Sciatic nerve (tissue), 2 donors: ENCODE measurements around the gene MYOZ1. TPM values are rescaled to one million over a fixed set of nuclear protein-coding genes. Genes with fewer than 3 reads are reported as not detected.

Experiments
- ATAC-seq: fragments of 200-7000 bp; cut with Tn5 transposase; one replicate; pipeline ENCODE4 v1.9.1; 2020; ENCODE audit warnings: mild to moderate bottlenecking, moderate library complexity
- DNase-seq: peaks from one replicate; pipeline ENCODE4 v3.0.0-alpha.2; 2020; ENCODE audit warnings: low spot score
- intact Hi-C: fragments of 100-400 bp; cut with DNase I; formaldehyde crosslinking; loops from one replicate; pipeline ENCODE4 v1.14.2; 2022
- total RNA-seq: library from RNA; stranded (reverse); fragmentation: NEBNext Ultra II Directional; extraction: Animal tissue kit (Norgen Biotek cat#: 25700); gene quantifications from one replicate; pipeline ENCODE4 v1.2.1, GENCODE V29; 2021
- donor health status: DM: no; HTN: no; CAD: no.
- donor health status: DM: no; HTN: no; CAD: no.

The MYOZ1 gene
- total RNA-seq, 1 donor from 2014 or later: 1.1 TPM

DNA sequence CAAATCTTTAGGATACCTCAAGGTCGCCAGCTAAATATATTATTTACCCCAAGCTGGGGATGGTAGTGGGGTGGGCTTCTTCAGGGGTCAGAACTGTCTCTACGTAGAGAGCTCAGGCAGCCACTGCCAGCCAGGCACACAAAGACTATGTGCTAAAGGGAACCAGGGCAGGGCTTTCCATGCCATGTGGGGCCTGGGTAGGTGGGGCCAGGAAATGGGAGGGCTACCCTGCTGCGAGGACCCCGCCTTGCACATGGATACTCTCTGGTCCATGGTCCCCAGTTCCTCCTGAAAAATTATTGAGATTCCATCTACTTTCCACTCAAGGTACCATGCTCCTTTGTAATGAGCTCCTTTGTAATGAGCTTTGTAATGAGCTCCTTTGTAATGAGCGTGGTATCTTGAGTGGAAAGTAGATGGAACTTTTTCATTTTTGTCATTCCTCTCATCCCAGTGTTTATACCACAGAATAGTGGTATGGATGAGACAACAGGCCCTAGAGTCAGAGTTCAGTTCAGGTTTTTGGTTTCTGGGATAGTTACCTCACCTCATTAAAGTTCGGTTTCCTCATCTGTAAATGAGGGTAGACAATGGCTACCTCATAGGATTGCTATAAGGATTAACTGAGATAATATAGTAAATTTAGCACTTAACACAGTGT is 8.7 kb upstream of the MYOZ1 start:
- intact Hi-C loops: no loop called here
- DNase-seq: no peak
- no peak for ATAC-seq

DNA sequence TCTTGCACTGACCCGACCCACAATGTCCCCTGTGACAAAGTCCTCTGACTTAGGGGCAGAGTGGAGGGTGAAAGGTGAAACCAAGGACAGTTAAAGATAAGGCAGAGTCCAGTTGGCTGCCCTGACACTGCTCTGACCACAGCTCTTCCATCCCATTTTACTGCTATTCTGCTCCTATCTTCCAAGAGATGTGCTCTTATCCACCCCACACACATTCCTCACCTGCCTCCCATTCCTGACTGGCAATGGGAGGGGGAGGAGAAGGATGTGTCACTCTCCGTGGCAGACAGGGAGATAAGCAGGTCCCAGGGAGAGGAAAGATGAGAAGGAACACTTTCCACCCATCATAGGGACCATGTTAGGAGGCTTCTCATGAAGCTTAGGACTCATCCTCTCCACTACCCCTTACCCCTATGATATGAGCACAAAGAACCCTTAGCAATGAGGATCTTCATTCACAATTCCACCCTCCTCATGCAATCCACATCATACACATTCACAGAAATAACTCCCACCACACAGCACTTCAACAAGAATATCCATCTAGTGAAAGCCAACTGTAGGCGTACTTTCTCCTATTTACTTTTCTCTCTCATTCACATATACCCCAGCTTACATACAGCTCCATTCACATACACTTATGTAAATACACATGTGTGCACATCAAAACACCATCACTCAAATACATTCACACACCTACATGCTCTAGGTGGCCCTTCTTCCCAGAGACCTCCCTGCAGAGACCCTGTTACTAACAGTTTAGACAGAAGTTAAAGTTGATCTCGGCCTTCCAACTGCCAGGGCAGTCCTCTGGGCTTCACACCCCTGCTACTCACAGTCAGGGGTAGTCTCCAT is 7.9 kb upstream of the MYOZ1 start:
- DNase-seq (no peak), ATAC-seq (no peak)
- intact Hi-C loops: no loop called here

DNA sequence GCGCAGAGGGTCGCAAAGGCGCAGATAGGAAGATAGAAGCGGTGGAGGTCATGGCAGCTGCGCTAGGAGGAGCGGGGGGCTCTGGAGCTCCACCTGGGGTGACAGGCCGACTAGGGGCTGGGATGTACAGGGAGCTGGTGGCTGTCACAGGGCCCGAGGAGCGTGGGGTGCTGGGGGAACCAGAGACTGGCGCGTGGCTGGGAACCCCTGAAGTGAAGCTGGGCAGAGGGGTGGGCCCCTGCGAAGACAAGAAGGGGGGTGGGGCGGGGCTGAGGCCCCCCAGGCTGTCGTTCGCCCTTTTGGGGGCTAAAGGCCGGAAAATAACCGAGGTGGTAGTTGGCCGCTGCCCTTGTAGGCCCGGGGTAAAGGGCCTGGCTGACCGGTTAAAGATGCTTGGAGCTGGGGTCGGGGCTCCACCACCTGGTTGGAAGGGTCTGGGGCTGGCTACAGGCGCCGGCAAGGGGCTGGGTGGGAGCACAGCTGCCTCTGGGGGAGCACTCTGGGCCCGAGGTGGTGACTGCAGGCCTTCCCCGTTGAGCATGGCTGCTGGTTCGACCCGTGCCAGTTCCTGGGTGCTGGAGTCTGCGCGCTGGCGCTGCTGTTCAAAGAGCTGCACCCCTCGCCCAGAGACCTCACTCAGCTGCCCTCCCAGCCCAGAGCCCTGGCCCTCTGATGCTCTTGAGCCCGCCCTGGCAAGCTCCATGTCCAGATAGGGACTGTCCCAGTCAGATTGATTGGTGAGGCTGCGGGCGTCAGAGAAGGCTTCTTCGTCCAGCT is 6.8 kb upstream of the MYOZ1 start:
- intact Hi-C loops: no loop called here
- peak; percentile 16 for ATAC-seq
- no peak for DNase-seq

DNA sequence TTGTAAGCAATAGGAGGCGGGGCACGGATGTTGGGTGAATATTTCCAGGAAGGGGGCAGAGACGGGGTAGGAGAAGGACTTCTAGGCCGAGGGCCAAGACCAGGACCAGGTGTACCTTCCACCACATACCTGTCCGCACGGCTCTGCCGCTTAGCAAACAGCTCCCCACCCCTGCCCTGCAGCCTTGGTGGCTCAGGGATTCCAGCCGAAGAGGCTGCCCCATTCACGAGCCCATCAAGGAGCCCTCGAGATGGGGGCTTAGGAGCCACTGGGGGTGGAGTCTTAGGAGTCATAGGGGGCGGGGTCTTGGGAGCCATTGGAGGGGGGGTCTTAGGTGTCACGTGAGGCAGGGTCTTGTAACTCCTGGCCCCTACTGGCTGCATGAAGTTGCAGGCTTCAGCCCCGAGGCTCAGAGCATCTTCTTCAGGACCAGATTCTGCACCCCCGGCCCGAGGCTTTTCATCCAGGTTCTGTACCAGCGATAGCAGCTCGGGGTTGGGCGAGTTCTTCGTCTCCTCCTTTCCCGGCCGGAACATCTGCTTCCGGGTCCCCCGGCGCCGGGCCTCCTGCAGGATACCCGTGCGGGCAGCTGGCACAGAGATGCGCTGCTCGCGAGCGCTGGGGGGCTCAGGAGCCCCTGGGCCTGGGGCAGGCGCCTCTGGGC is 6.1 kb upstream of the MYOZ1 start:
- intact Hi-C loops: no loop called here

DNA sequence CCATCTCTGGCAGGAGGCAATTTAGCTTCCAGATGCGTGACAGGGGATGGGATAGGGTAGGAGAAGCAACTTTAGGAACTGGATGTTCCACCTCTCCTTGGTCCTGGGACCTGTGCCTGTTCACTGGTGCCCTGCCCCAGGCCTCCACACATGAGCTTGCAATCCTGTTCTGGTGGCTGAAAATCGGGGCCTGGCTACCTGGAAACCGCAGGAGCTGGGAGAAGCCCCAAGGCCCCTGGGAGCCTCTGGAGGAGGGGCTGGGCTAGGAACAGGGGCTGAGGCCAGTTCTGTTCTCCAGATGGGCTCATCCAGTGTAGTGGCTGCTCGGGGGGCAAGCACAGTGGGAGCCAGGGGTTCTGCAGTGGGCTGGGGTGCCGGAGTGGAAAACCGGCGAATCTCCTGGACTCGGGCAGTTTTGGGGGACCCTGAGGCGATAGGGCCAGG is 5.3 kb upstream of the MYOZ1 start:
- intact Hi-C loops: no loop called here
- DNase-seq (no peak), ATAC-seq (no peak)

More for the DNA sequence above, 6.1 kb upstream of the MYOZ1 start:
- peak; percentile 75 for DNase-seq
- peak; percentile 70 for ATAC-seq

DNA sequence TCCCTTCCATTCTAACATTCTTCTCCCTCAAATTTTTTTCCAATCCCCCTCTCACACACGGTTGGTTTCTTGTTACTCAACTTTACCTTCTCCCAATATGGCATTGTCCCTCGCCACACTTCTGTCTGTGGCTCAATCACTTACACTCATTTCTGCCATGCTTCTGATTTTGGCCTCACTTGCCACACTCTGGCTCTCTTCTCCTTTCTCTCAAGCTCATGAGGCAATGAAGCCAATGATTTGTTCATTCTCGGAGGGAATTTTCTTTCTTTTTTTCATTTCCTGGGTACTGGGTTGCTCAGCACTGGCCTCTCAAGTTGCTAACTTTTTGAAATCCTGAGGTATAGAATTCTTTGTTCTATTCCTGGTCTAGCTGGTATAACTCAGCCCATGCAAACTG is 4.0 kb upstream of the MYOZ1 start:
- intact Hi-C loops: no loop called here
- DNase-seq (no peak), ATAC-seq (no peak)

DNA sequence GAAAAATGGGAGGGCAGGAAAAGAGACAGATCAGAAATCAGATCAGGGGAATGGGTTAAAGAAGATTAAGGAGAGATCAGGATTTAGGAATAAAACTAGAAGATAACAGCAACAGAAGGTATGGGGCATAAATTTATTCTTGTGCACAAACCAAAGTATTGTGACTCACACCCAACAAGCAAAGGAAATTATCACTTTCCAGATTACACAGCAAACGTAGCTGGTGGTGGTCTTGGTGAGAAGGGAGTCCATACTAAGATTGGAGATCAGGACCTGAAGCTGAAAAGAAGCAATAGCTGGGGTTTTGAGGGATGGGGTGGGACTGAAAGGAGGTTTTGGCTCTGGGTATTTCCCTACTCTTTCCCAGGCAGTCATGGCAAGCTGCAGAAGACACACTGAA is 3.5 kb upstream of the MYOZ1 start:
- DNase-seq (no peak), ATAC-seq (no peak)
- intact Hi-C loops: loop anchor here (5.0 kb wide), 1 partner anchor 112 kb away; no protein-coding TSS in a partner anchor

DNA sequence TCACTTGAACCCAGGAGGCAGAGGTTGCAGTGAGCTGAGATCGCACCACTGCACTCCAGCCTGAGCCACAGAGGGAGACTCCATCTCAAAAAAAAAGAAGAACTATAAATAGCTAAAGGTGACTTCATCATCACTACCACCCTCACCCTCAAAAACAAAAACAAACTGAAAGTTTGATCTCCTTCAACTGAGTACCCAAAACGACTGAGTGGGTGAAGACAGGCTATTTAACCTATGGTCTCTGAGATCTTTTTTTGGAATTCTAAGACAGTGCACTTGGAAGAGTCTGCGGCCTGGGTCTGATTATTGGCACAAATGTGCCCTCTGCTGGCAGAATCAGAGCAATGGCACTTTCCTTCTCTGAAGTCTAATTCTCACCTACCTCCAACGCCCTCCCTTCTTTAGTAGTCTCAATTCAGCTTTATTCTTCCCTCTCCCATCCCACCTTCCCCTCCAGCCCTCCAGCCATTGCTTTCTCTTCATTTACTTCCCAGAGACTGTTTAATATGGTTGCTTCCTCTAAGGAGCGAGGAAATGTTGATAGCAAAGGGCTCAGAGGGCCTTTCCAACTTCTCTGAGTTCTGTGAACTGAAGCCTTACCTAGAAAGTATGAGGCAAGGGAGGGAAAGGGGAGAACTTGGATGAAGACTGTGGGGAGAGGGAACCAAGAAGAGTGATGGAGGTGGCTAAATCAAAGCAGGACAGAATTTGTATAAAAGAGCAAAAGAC is 2.9 kb upstream of the MYOZ1 start:
- intact Hi-C loops: loop anchor here (5.0 kb wide), 1 partner anchor 112 kb away; no protein-coding TSS in a partner anchor
- DNase-seq (peak; percentile 69), ATAC-seq (peak; percentile 70)

DNA sequence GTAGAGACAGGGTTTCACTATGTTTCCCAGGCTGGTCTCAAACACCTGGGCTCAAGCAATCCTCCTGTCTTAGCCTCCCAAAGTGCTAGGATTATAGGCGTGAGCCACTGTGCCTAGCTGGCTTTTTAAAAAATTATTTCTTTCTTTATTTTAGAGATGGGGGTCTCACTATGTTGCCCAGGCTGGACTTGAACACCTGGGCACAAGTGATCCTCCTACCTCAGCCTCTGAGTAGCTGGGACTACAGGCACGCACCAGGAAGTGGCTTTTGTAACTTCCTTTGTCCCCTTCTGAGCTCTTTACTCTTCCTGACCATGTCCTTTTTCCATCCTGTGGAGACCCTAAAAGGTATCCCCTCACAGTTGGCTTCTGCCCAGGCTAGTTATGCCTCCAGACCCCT is 2.1 kb upstream of the MYOZ1 start:
- intact Hi-C loops: loop anchor here (5.0 kb wide), 1 partner anchor 111 kb away; no protein-coding TSS in a partner anchor
- DNase-seq: no peak

DNA sequence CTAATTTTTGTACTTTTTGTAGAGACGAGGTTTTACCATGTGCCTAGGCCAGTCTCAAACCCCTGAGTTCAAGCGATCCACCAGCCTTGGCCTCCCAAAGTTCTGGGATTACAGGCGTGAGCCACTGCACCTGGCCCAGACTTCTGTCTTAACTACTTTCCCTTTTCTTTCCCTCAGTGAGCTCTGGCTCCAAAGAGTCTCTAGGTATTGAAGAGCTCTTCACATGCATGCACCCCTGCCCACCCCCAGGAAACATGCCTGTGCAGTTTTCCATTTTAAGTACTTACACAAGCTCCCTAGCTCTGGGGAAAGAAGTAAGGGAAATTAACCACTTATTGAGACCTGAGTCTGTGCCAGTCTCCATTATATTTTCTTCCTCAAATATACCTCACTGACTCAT is 2.0 kb downstream of the MYOZ1 start:
- ATAC-seq: no peak
- intact Hi-C loops: no loop called here
- DNase-seq: no peak

More for the DNA sequence above, 2.1 kb upstream of the MYOZ1 start:
- no peak for ATAC-seq

DNA sequence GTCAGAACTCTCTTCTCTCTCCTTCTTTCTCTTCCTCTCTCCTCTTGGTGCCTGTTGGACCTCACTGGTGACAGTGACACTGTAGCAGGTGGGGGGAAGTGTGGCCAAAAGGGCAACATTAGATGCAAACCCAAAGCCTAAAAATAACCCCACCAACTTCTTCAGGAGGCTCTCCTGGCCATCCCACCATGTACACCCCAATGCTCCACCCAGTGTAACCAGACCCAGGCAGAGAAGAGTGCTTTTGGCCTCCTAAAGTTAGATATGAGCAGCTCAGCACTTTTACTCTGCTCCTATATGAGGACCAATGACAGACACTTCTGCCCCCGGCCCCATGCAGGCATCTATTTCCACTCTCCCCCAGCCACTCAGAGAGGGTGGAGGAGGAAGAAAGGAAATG is 5.5 kb downstream of the MYOZ1 start:
- ATAC-seq: no peak
- intact Hi-C loops: no loop called here
- DNase-seq: no peak

DNA sequence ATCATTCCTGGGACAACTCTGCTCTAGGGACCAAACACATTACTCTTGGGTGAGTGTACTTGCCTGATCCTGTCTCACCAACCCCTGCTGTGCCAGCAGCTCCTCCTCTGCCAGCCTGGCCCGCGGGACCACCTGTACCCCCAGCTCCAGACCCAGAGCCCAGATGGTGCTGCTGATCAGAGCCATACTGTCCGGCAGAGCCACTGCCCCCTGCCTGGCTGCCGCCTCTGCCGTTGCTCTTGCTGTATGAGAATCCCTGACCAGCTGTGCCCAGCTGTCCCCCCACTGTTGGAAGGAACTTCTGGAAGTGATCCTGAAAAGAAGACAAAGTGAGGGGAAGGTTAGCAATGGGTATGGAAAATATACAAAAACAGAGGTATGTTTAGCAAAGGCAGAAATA is 6.9 kb downstream of the MYOZ1 start:
- DNase-seq (no peak), ATAC-seq (no peak)
- intact Hi-C loops: no loop called here

DNA sequence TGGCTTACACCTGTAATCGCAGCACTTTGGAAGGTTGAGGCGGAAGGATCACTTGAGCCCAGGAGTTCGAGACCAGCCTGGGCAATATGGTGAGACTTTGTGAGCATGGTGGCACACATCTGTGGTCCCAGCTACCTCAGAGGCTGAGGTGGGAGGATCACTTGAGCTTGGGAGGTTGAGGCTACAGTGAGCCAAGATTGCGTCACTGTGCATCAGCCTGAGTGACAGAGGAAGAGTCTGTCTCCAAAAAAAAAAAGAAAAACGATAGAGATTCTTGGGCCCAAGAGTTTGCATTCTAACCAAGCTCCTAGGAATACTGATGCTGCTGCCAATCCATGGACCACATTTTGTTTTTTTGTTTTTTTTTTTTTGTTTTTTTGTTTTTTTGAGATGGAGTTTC is 12.1 kb downstream of the MYOZ1 start:
- DNase-seq (no peak), ATAC-seq (no peak)
- intact Hi-C loops: no loop called here

DNA sequence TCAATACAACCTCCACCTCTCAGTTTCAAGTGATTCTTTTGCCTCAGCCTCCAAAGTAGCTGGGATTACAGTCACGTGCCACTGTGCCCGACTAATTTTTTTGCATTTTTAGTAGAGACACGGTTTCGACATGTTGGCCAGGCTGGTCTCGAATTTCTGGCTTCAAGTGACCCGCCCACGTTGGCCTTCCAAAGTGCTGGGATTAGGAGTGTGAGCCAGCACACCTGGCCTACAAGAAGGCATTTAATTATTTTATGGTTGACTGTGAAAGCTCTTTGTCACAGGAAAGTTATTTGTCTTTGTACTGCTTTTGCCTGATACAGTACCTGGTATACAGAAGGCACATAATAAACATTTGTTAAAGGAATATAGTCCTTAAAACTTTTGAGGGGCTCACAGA is 12.9 kb downstream of the MYOZ1 start:
- intact Hi-C loops: no loop called here
- ATAC-seq (no peak), DNase-seq (no peak)

DNA sequence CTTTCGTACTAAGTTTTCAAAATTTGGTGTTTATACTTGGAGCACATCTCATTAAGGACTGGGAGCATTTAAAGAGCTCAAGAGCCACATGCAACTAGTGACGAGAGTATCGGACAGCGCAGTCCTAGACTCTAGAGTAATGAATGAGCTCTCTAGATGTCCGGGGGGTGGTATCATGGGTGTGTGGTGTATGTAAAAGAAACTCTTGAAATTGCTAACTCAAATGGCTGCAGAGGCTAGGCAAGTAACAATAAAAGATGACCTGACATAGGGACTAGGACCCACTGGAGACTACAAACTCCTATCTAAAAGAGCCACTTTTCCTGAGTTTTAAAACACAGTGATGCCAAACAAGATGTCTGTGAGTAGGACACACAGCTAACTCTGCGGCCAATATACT is 14.0 kb downstream of the MYOZ1 start:
- DNase-seq (no peak), ATAC-seq (no peak)
- intact Hi-C loops: no loop called here

DNA sequence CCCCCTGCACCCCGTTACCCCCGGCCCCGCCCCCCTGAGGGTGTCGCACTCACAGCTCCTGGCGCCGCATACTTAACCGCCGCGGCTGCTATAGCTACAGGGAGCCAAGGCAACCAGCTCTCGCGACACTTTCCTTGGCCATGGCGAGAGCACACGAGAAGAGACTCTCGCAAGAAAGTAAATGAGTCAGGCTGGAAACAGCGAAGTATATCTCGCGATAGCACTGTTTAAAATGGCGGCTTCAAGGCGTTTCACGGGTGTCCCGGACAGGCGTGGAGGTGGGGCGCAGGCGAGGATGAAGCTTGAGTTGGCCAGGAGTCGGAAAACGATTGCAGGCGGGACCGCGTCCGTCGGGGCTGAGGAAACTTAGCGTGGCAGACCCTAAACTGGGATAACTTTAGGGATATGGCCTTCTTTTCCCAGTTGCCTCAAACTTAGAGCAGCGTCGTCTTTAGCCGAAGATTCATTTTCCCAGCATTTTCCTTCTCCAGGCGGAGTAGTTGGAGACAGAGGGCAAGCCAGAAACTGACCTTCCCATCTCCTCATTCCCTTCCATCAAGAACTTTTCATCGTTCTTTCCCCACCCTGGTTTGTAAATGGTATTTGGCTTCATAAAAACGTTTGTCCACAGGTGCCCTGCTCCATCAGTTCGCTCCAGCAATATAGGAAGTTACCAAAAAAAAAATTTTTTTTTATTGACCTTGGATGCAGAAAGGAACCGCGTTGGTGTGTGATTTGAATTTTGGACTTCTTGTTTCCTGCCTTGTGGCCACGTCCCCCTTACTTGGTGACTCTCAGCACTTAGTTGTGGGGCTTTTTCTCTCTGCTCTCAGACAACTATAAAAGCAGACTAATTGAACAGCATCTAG is 15.2 kb downstream of the MYOZ1 start:
- peak; percentile 96 for DNase-seq
- intact Hi-C loops: no loop called here
- ATAC-seq: peak; percentile 99

DNA sequence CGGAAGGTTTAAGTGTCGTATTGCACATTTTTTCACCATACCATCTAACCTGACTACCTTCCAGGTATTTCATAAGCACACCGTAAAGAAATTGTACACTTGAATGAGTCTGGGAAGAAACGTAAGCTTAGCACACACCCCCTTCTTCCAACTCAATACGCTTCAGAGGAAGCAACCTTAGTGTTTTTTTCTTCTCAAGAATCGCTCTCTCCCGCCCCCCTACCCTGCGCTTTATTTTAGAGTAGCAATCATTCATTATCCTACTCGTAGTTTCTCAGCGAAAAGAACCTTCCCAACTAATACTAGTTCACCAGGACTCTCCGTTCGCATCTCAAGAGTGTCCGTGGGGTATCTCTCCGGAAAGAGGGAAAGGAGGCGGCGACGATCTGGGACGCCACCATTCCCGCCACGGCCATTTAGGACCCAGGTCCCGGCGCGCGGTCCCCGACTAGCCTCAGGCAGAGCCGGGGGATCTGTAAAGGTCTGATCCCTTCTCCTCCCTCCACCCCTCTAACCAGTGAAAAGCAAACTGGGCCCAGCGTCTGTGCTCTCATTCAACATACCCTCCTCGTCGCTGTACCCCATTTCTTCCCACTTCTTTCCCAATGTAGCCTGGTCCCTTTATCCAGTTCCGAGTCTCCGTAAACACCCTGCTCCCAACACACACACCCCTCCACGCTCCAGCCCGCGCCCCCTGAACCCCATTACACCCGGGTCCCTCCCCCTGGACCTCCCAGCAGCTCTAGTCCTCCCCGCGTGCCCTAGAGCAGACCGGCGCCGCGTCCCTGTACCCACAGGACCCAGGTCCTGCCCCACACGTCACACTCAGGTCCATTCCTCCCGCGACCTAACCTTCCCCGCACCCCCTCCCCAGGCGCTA is 16.0 kb downstream of the MYOZ1 start:
- intact Hi-C loops: no loop called here
- ATAC-seq (peak; percentile 48), DNase-seq (no peak)
